CD4-positive, alpha-beta T cell (primary cell): ENCODE data around the gene ZBTB20. TPM values are rescaled to one million over a fixed set of nuclear protein-coding genes. Genes with fewer than 3 reads are reported as not detected.

Experiments
- ATAC-seq: fragments of 200-7000 bp; cut with Tn5 transposase; one replicate; pipeline ENCODE4 v1.10.0; 2022; ENCODE audit warnings: mild to moderate bottlenecking; ENCODE audit not compliant: poor library complexity
- CTCF ChIA-PET: fragments of 350-600 bp; sonication (Branson Sonifier 250); formaldehyde crosslinking; loops from one replicate; lab custom pipeline; 2021; ENCODE audit warnings: antibody characterized with exemption, inconsistent platforms; lab: Charles Lee
- POLR2A ChIA-PET: fragments of 350-600 bp; sonication (Branson Sonifier 250); formaldehyde crosslinking; loops from one replicate; lab custom pipeline; 2021; ENCODE audit warnings: antibody characterized with exemption, inconsistent platforms; lab: Charles Lee
- DNase-seq, 14 experiments: peaks; one replicate each; pipeline ENCODE4 v3.0.0-alpha.2; 2013 to 2020; ENCODE audit warnings: mixed read lengths in 2 of 14
- H3K27ac ChIP-seq, 2 donors: one replicate each; pipeline versions ENCODE4 v1.5.1 to v1.7.0; 2013; ENCODE audit warnings: low read length in 2 of 2, low read depth in 1 of 2, mild to moderate bottlenecking in 1 of 2
- H3K27me3 ChIP-seq, 2 experiments: 1 replicate in 1 of 2; 2 replicates in 1 of 2; pipeline versions ENCODE4 v1.6.1 to v1.7.0; 2013; ENCODE audit warnings: low read length in 2 of 2, control low read depth in 1 of 2, mild to moderate bottlenecking in 1 of 2, moderate library complexity in 1 of 2; ENCODE audit not compliant: insufficient read depth in 2 of 2, control insufficient read depth in 1 of 2
- H3K36me3 ChIP-seq: one replicate; pipeline ENCODE4 v1.6.1; 2013; ENCODE audit warnings: low read length, control low read depth; ENCODE audit not compliant: insufficient read depth
- H3K4me1 ChIP-seq: one replicate; pipeline ENCODE4 v1.6.1; 2013; ENCODE audit warnings: low read length, control low read depth; ENCODE audit not compliant: insufficient read depth
- H3K4me3 ChIP-seq: one replicate; pipeline ENCODE4 v1.5.1; 2013; ENCODE audit warnings: mild to moderate bottlenecking, low read length, moderate library complexity
- H3K9me3 ChIP-seq, 2 experiments: 1 replicate in 1 of 2; 2 replicates in 1 of 2; pipeline versions ENCODE4 v1.6.1 to v1.7.0; 2013; ENCODE audit warnings: low read length in 2 of 2, mild to moderate bottlenecking in 2 of 2, control low read depth in 1 of 2, moderate library complexity in 1 of 2; ENCODE audit not compliant: control insufficient read depth in 1 of 2, insufficient read depth in 1 of 2
- H3K27ac Mint-ChIP-seq: one replicate; pipeline ENCODE4 v1.8.0; 2020; ENCODE audit warnings: mixed read lengths
- H3K27me3 Mint-ChIP-seq: one replicate; pipeline ENCODE4 v1.8.0; 2021; ENCODE audit warnings: mixed read lengths
- H3K36me3 Mint-ChIP-seq: one replicate; pipeline ENCODE4 v1.8.0; 2021; ENCODE audit warnings: low read depth, mixed read lengths
- H3K4me1 Mint-ChIP-seq: one replicate; pipeline ENCODE4 v1.8.0; 2021; ENCODE audit warnings: low read depth, mixed read lengths
- H3K4me3 Mint-ChIP-seq: one replicate; pipeline ENCODE4 v1.8.0; 2020; ENCODE audit warnings: mild to moderate bottlenecking, mixed read lengths
- H3K9me3 Mint-ChIP-seq: one replicate; pipeline ENCODE4 v1.8.0; 2020; ENCODE audit warnings: mixed read lengths
- CTCF ChIP-seq: fragments of 200-600 bp; IDR thresholded peaks from one replicate; pipeline ENCODE4 v1.8.0; 2022; ENCODE audit warnings: antibody characterized with exemption, mild to moderate bottlenecking
- intact Hi-C, 2 experiments: fragments of 100-400 bp; cut with DNase I in 1 of 2; cut with micrococcal nuclease in 1 of 2; formaldehyde crosslinking; loops; one replicate each; pipeline versions ENCODE4 v1.15.1 to v1.9.0; 2023 to 2025; cut with DNase I, micrococcal nuclease
- total RNA-seq, 174 experiments: library from RNA in 2 of 174; stranded (reverse) in 2 of 174; gene quantifications; one replicate each; pipeline ENCODE4 v1.2.3 and lab custom pipeline; 2021 to 2026

ZBTB20 gene
- total RNA-seq, 2 experiments from 2014 or later = 41.6 to 47.4 TPM

GRCh38 chr3:114356066-114356465 is 791.0 kb downstream of the ZBTB20 start:
- DNase-seq = no peak
- no peak overlapping the region for H3K27ac Mint-ChIP-seq
- Histone ChIP-seq H3K27me3 (no peaks in the 10 kb centered on the region), H3K27ac (no peak overlapping the region), H3K36me3 (peaks cover 6% of the 10 kb centered on the region), H3K4me1 (no peaks in the 10 kb centered on the region), H3K4me3 (no peak overlapping the region), H3K9me3 (peaks cover 0 to 5% of the 10 kb centered on the region in 2 experiments)
- no peaks in the 10 kb centered on the region for H3K4me1 Mint-ChIP-seq
- no peaks in the 10 kb centered on the region for H3K27me3 Mint-ChIP-seq
- ChIA-PET CTCF (no interaction called here), POLR2A (no interaction called here)
- no peak for ATAC-seq
- intact Hi-C loops = no loop called here
- H3K9me3 Mint-ChIP-seq = no peaks in the 10 kb centered on the region
- peaks cover 26% of the 10 kb centered on the region for H3K36me3 Mint-ChIP-seq
- no peak overlapping the region for H3K4me3 Mint-ChIP-seq
- no peak for TF ChIP-seq CTCF

- no peaks in the 10 kb centered on the region for H3K27me3 Mint-ChIP-seq
- H3K27ac Mint-ChIP-seq = no peak overlapping the region
- no peaks in the 10 kb centered on the region for H3K4me1 ChIP-seq
- H3K27me3 ChIP-seq = no peaks in the 10 kb centered on the region
- peaks cover 30% of the 10 kb centered on the region for H3K36me3 Mint-ChIP-seq
- DNase-seq (no peak), ATAC-seq (no peak)
- intact Hi-C loops = no loop called here
- peaks cover 0 to 6% of the 10 kb centered on the region in 2 experiments for H3K9me3 ChIP-seq
- H3K36me3 ChIP-seq = peaks cover 9% of the 10 kb centered on the region
- H3K4me1 Mint-ChIP-seq = no peaks in the 10 kb centered on the region
- no peak overlapping the region for H3K4me3 ChIP-seq
- ChIA-PET POLR2A (no interaction called here), CTCF (no interaction called here)
- TF ChIP-seq CTCF = no peak
- no peak overlapping the region for H3K4me3 Mint-ChIP-seq
- no peak overlapping the region for H3K27ac ChIP-seq
- no peaks in the 10 kb centered on the region for H3K9me3 Mint-ChIP-seq
Measured at GRCh38 chr3:114355653-114356052, 791.4 kb downstream of the ZBTB20 start.

- H3K4me3 ChIP-seq = no peak overlapping the region
- no peaks in the 10 kb centered on the region for H3K4me1 Mint-ChIP-seq
- intact Hi-C loops = no loop called here
- H3K9me3 Mint-ChIP-seq = no peaks in the 10 kb centered on the region
- no peaks in the 10 kb centered on the region for H3K27me3 ChIP-seq
- no peak overlapping the region for H3K4me3 Mint-ChIP-seq
- peaks cover 0 to 6% of the 10 kb centered on the region in 2 experiments for H3K9me3 ChIP-seq
- no peak for DNase-seq
- no peak for ATAC-seq
- no peak for TF ChIP-seq CTCF
- H3K36me3 Mint-ChIP-seq = peaks cover 63% of the 10 kb centered on the region
- no peak overlapping the region for H3K27ac ChIP-seq
- no peak overlapping the region for H3K27ac Mint-ChIP-seq
- no peaks in the 10 kb centered on the region for H3K4me1 ChIP-seq
- POLR2A ChIA-PET = no interaction called here
- CTCF ChIA-PET = no interaction called here
- no peaks in the 10 kb centered on the region for H3K27me3 Mint-ChIP-seq
- H3K36me3 ChIP-seq = peaks cover 27% of the 10 kb centered on the region
Measured at GRCh38 chr3:114351822-114352145, 795.3 kb downstream of the ZBTB20 start.
